WTC11 (cell line): ENCODE results near the gene ABCA13. TPM values are rescaled to one million over a fixed set of nuclear protein-coding genes. Genes with fewer than 3 reads are reported as not detected.

Experiments
- ATAC-seq: fragments of 200-7000 bp; cut with Tn5 transposase; 2 replicates; pipeline ENCODE4 v1.10.0; 2021; ENCODE audit warnings: mild to moderate bottlenecking, moderate library complexity
- CTCF ChIA-PET: fragments of 300-600 bp; sonication (Branson Sonifier 250); formaldehyde crosslinking; loops from one replicate; lab custom pipeline; 2021; ENCODE audit warnings: antibody characterized with exemption; lab: Charles Lee
- POLR2A ChIA-PET: fragments of 350-600 bp; sonication (Branson Sonifier 250); formaldehyde crosslinking; loops from one replicate; lab custom pipeline; 2021; ENCODE audit warnings: antibody characterized with exemption; lab: Charles Lee
- DNase-seq: peaks from one replicate; pipeline ENCODE4 v3.0.0; 2021; ENCODE audit warnings: low spot score
- H3K27ac Mint-ChIP-seq: 2 replicates; pipeline ENCODE4 v1.8.0; 2021; ENCODE audit warnings: mixed read lengths
- H3K27me3 Mint-ChIP-seq: 2 replicates; pipeline ENCODE4 v1.8.0; 2021; ENCODE audit warnings: low read depth, mild to moderate bottlenecking, moderate library complexity, mixed read lengths
- H3K36me3 Mint-ChIP-seq: 2 replicates; pipeline ENCODE4 v1.8.0; 2021; ENCODE audit warnings: mixed read lengths
- H3K4me1 Mint-ChIP-seq: 2 replicates; pipeline ENCODE4 v1.8.0; 2022; ENCODE audit warnings: mixed read lengths
- H3K4me3 Mint-ChIP-seq: 2 replicates; pipeline ENCODE4 v1.8.0; 2021; ENCODE audit warnings: mild to moderate bottlenecking, moderate library complexity, mixed read lengths
- H3K9me3 Mint-ChIP-seq: 2 replicates; pipeline ENCODE4 v1.8.0; 2021; ENCODE audit warnings: mixed read lengths
- AFF4 ChIP-seq: sonication (generic); formaldehyde crosslinking; IDR thresholded peaks from 2 replicates; pipeline ENCODE4 v1.8.1; 2023; ENCODE audit warnings: mild to moderate bottlenecking, missing genetic modification reagents, borderline replicate concordance
- ATF1 ChIP-seq: sonication (generic); formaldehyde crosslinking; IDR thresholded peaks from 2 replicates; pipeline ENCODE4 v1.8.1; 2023; ENCODE audit warnings: mild to moderate bottlenecking, moderate library complexity, missing genetic modification reagents
- CREM ChIP-seq: sonication (generic); formaldehyde crosslinking; IDR thresholded peaks from 2 replicates; pipeline ENCODE4 v1.8.1; 2022; ENCODE audit warnings: mild to moderate bottlenecking, missing genetic modification reagents, moderate library complexity
- E2F1 ChIP-seq: sonication (generic); formaldehyde crosslinking; IDR thresholded peaks from 2 replicates; pipeline ENCODE4 v1.8.0; 2022; ENCODE audit warnings: mild to moderate bottlenecking, missing genetic modification reagents
- JAZF1 ChIP-seq: fragments of 250-450 bp; sonication (Bioruptor Pico); IDR thresholded peaks from 2 replicates; pipeline ENCODE4 v1.9.0; 2021; ENCODE audit warnings: moderate library complexity, mild to moderate bottlenecking, inconsistent platforms
- MXD4 ChIP-seq: fragments of 250-450 bp; sonication (Bioruptor Pico); IDR thresholded peaks from 2 replicates; pipeline ENCODE4 v1.8.0; 2021; ENCODE audit warnings: mild to moderate bottlenecking, moderate library complexity, borderline replicate concordance
- NFE2L1 ChIP-seq: sonication (generic); formaldehyde crosslinking; IDR thresholded peaks from 2 replicates; pipeline ENCODE4 v1.8.1; 2023; ENCODE audit warnings: missing genetic modification reagents
- NR1H2 ChIP-seq: sonication (generic); formaldehyde crosslinking; IDR thresholded peaks from 2 replicates; pipeline ENCODE4 v1.9.0; 2021; ENCODE audit warnings: mild to moderate bottlenecking, moderate library complexity, missing genetic modification reagents
- RELA ChIP-seq: sonication (generic); formaldehyde crosslinking; IDR thresholded peaks from 2 replicates; pipeline ENCODE4 v1.8.1; 2022; ENCODE audit warnings: missing genetic modification reagents, mild to moderate bottlenecking, borderline replicate concordance
- SMAD4 ChIP-seq: sonication (generic); formaldehyde crosslinking; IDR thresholded peaks from 2 replicates; pipeline ENCODE4 v1.8.0; 2022; ENCODE audit warnings: mild to moderate bottlenecking, missing genetic modification reagents
- SP1 ChIP-seq: sonication (generic); formaldehyde crosslinking; conservative IDR thresholded peaks from 2 replicates; pipeline ENCODE4 v1.8.1; 2022; ENCODE audit warnings: missing genetic modification reagents
- TEAD4 ChIP-seq: sonication (generic); formaldehyde crosslinking; IDR thresholded peaks from 2 replicates; pipeline ENCODE4 v1.8.0; 2022; ENCODE audit warnings: mild to moderate bottlenecking, missing genetic modification reagents
- USF1 ChIP-seq: sonication (generic); formaldehyde crosslinking; IDR thresholded peaks from 2 replicates; pipeline ENCODE4 v1.8.0; 2022; ENCODE audit warnings: mild to moderate bottlenecking, missing genetic modification reagents
- total RNA-seq: library from RNA; stranded (reverse); gene quantifications from 3 replicates; pipeline ENCODE4 v1.2.3, GENCODE V29; 2021
- TF ChIP-seq, protein P1 (sequence below): fragments of 200-600 bp; IDR thresholded peaks from 2 replicates; pipeline ENCODE4 v1.8.0; 2022; ENCODE audit warnings: antibody characterized with exemption

ABCA13 gene
- total RNA-seq, 1 experiment from 2014 or later: 0.04 TPM

DNA sequence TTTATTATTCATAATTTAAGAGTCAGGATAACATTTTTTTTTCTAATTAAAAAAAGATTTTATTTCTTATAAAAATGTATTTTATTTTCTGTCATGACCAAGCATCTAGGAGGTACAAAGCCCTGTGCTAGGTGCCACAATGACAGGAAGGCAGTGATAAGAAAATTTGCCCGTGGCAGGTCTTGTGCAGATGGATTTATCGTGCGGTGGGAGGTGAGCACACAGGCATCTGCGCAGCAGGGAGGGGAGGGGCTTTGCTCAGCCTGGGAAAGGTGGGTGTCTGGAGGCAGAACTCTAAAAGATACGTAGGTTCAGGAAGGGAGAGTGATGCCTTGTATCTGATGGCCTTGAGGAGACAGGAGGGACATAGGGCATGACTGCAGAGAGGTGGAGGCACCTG, 115.6 kb downstream of the ABCA13 start (continued):
- no peak for TF ChIP-seq USF1 (CRISPR knock-in tag)
- TF ChIP-seq MXD4: no peak
- TF ChIP-seq E2F1: no peak
- TF ChIP-seq RELA (CRISPR knock-in tag): no peak
- no peak for TF ChIP-seq ATF1 (CRISPR knock-in tag)
- no peak for TF ChIP-seq NFE2L1
- TF ChIP-seq JAZF1 (CRISPR knock-in tag): no peak
- no peak for TF ChIP-seq SP1 (CRISPR knock-in tag)
- no peak for TF ChIP-seq CREM (CRISPR knock-in tag)

DNA sequence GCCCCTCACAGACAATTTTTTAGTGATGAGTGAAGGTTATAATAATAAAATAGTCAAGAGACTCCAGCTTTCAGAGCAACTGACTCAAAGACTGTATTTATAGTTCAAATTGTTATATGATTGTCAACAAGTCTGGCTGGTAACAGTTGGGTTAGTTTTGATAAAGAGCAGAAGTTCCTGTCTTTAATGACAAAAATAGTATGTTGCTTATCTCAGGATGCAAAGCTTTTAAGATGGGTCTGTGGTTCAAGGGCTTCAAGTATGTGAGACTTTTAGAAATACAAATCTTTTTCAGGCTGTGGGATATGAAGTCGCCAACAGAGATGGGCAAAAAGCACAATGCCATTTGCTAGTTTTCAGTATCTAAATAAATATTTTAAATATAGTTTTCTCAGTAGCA, 118.4 kb downstream of the ABCA13 start:
- POLR2A ChIA-PET: no interaction called here

More for the DNA sequence above, 118.4 kb downstream of the ABCA13 start:
- TF ChIP-seq NR1H2 (CRISPR knock-in tag) (no peak), NFE2L1 (no peak), USF1 (CRISPR knock-in tag) (no peak), SMAD4 (CRISPR knock-in tag) (no peak), MXD4 (no peak), TEAD4 (CRISPR knock-in tag) (no peak), AFF4 (no peak)
- TF ChIP-seq, protein P1, sequence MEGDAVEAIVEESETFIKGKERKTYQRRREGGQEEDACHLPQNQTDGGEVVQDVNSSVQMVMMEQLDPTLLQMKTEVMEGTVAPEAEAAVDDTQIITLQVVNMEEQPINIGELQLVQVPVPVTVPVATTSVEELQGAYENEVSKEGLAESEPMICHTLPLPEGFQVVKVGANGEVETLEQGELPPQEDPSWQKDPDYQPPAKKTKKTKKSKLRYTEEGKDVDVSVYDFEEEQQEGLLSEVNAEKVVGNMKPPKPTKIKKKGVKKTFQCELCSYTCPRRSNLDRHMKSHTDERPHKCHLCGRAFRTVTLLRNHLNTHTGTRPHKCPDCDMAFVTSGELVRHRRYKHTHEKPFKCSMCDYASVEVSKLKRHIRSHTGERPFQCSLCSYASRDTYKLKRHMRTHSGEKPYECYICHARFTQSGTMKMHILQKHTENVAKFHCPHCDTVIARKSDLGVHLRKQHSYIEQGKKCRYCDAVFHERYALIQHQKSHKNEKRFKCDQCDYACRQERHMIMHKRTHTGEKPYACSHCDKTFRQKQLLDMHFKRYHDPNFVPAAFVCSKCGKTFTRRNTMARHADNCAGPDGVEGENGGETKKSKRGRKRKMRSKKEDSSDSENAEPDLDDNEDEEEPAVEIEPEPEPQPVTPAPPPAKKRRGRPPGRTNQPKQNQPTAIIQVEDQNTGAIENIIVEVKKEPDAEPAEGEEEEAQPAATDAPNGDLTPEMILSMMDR: no peak
- TF ChIP-seq, all 79 proteins: peak for 0
- Mint-ChIP-seq H3K9me3 (peaks cover 3% of the 10 kb centered on the region; the same call in 1 of the 2 replicates), H3K27me3 (no peaks in the 10 kb centered on the region), H3K36me3 (no peaks in the 10 kb centered on the region), H3K4me3 (no peak overlapping the region), H3K4me1 (no peaks in the 10 kb centered on the region), H3K27ac (no peak overlapping the region)
- DNase-seq (no peak), ATAC-seq (no peak)
- CTCF ChIA-PET: no interaction called here
